Femur (tissue), 1 donor: ENCODE data around the gene TPM2.

Experiments used
- DNase-seq: peaks from one replicate; pipeline ENCODE4 v3.0.0-alpha.2; 2017

Gene TPM2

GRCh38 chr9:35674025-35674361 is 15.7 kb downstream of the TPM2 start:
- no peak for DNase-seq

GRCh38 chr9:35673132-35674024 is 16.3 kb downstream of the TPM2 start, which contains the start of gene CA9:
Gene CA9 (plus strand): TSS chr9:35673928. CDS start chr9:35673960, 32 bp downstream.
- no peak for DNase-seq

- DNase-seq = no peak
Observed at GRCh38 chr9:35669331-35670145, 20.2 kb downstream of the TPM2 start.

DNA sequence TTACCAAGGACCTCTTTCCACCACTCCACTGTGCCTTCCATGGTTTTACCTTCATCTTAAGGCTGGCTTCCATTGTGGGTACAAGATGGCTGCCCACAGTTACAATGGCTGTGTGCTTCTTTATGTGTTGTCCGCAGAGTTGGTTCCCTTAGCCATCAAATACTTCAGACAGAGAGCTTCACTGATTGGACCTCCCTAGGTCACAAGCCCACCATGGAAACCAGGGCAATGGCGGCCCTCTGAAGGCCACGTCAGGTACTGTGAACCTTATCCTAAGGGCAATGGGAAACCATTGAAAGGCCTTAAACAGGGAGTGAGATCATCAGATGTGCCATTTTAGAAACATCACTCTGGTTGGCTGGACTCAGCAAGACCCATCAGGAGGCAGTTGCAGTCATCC is 21.8 kb downstream of the TPM2 start:
- DNase-seq = no peak

- no peak for DNase-seq
Observed at GRCh38 chr9:35666549-35666948, 23.2 kb downstream of the TPM2 start.

GRCh38 chr9:35666045-35666444 is 23.7 kb downstream of the TPM2 start:
- no peak for DNase-seq

- no peak for DNase-seq
Observed at GRCh38 chr9:35665471-35665818, 24.3 kb downstream of the TPM2 start.

GRCh38 chr9:35664531-35665470 is 24.9 kb downstream of the TPM2 start, which contains the start of gene ARHGEF39:
Gene ARHGEF39 (minus strand): TSS chr9:35665195. CDS start chr9:35665169, 26 bp downstream.
- peak; percentile 90 for DNase-seq

DNA sequence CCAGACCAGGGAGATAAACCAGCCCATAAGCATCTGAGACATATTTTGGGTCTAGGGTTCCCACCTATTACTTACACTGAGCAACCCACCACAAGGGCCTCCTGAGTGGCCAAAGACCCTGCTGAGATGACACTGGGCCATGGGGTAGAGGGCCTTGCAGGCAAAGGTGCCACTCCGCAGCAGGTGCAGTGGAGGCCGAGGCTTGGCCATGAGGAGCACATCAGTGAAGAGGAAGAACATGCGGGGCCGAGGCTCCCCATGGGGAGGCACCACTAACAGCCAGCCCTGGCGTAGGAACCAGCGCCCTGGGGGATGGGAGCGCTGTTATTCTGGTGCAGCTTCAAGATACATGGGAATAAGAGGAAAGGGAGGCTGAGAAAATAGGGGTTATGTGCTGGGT is 27.3 kb downstream of the TPM2 start:
- DNase-seq = no peak

DNA sequence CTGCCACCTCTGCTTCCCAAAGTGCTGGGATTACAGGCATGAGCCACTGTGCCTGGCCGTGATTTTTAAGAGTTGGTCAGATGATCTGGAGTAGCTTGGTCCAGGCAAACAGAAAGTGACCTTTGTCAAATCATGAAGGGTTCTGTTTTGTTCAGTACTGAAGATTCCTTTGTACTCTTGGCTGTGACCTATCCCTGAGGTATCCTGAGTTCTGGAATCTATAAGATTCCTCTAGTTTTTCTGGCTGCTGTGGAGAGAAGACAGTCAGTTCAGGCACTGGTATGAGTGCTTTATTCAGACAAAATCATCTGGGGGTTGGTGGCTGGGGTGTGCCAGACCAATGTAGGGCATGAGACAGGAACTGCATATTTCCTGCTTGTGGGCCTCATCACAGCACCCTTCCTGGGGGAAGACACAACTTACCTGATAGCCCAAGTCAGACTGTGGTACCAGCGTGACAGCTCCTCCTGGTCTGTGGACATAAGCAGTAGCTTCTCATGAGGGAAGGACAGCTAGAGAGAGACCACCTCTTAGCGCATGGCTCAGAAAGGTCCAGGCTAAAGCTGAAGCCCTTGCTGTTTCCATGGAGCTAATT is 27.9 kb downstream of the TPM2 start:
- DNase-seq = no peak

DNA sequence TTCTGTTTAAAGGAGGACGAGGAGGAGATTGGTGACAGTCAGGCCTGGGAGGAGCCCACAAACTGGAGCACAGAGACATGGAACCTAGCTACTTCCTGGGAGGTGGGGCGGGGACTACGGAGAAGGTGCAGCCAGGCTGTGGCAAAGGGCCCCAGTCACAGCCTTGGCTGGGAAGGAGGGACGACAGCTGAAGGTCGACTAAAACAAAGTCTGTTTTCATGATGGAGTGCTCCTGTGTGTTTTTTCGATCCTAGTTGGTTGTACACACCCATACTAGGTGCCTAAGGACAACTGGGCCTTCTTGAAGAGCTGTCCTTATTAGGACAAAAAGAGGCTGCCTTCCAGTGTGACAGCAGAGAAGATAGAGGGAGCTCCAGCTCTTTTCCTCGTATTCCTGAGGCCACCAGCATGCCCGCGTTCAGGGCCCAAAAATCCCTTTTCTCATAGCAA is 28.7 kb downstream of the TPM2 start:
- no peak for DNase-seq

GRCh38 chr9:35659340-35659739 is 30.4 kb downstream of the TPM2 start:
- no peak for DNase-seq

DNA sequence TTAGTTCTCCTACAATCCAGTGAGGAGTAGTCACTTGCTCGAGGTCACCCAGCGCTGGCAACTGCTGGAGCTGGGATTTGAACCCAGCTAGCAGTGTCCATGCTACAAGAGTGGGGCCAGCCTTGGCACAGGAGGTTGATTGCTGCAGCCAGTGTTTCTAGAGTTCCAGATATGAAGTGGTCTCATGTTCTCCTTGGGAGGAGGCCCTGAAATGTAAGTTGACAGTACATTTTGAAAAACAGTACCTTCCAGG is 30.8 kb downstream of the TPM2 start:
- peak; percentile 52 for DNase-seq

- DNase-seq = peak; percentile 93
Observed at GRCh38 chr9:35658137-35658967, 31.4 kb downstream of the TPM2 start, which contains the start of gene CCDC107. Gene CCDC107 (plus strand): TSS chr9:35658292. CDS start chr9:35658380, 88 bp downstream.

GRCh38 chr9:35657546-35658136 is 32.1 kb downstream of the TPM2 start, which contains the start of gene RMRP:
Gene RMRP (minus strand): TSS chr9:35658019.
- peak; percentile 98 for DNase-seq

DNA sequence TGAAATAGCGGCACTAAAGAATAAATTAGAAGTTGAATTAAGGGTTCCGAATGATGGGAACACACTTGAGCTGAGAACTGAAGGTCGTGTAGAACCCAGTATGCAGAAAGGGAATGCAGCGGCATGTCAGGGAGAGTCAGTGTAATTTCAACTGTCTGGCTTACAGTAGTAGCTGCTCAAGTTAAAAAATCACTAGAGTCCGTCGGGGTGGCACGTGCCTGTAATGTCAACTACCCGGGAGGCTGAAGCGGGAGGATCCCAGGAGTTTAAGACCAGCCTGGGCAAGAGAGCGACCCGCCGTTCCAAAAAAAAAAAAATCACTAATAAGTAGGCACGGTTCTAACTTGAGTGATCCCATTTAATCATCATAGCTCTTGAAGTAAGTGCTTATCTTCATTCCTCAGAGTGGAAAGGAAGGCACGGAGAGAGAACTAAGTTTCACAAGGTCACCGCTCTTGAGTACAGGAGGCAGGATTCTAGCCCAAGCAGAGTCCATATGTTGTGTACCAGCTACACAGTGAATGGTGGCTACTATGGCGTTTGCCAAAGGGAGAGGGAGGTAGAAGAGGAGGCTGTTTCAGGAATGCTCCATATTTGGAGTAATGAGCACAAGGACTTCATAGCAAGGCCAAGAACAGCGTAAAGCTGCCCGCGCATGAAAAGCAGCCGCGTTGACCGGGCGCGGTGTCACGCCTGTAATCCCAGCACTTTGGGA is 32.7 kb downstream of the TPM2 start:
- no peak for DNase-seq

DNA sequence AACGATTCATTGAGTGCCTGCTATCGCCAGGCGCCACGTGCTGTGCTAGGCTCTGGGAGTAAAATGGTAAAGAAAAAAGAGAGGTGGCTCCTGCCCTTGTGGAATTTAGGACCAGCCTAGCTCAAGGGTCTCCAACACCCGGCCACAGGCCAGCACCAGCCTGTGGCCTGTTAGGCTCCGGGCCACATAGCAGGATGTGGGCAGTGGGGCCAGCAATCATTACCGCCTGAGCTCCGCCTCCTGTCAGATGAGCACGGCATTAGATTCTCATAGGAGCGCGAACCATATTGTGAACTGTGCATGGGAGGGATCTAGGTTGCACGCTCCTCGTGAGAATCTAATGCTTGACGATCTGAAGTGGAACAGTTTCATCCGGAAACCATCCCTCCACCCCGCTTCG is 33.4 kb downstream of the TPM2 start:
- DNase-seq = no peak

- DNase-seq = no peak
Observed at GRCh38 chr9:35653611-35654010, 36.1 kb downstream of the TPM2 start.

- no peak for DNase-seq
Observed at GRCh38 chr9:35652829-35653209, 36.9 kb downstream of the TPM2 start.
